CD4-positive, alpha-beta T cell treated with Interleukin-4 for 4 hours (primary cell): ENCODE measurements around the gene MUS81.
A peak's percentile ranks its signal among the peaks of the same experiment; 100 is the strongest.

Source experiments
- DNase-seq: peaks from one replicate; pipeline ENCODE4 v3.0.0-alpha.2; 2020

The MUS81 gene

GRCh38 chr11:65861533-65862183 is 1.4 kb downstream of the MUS81 start:
- DNase-seq = no peak

- DNase-seq = no peak
Measured at GRCh38 chr11:65862191-65862735, 2.0 kb downstream of the MUS81 start.

GRCh38 chr11:65862941-65863888 is 3.0 kb downstream of the MUS81 start:
- DNase-seq = no peak

GRCh38 chr11:65863889-65864705 is 3.9 kb downstream of the MUS81 start:
- DNase-seq = no peak

GRCh38 chr11:65864706-65865471 is 4.7 kb downstream of the MUS81 start:
- no peak for DNase-seq

GRCh38 chr11:65865550-65866172 is 5.4 kb downstream of the MUS81 start:
- no peak for DNase-seq

- no peak for DNase-seq
Measured at GRCh38 chr11:65866509-65867283, 6.5 kb downstream of the MUS81 start.

GRCh38 chr11:65867284-65868071 is 7.2 kb downstream of the MUS81 start:
- no peak for DNase-seq

GRCh38 chr11:65868076-65868667 is 7.9 kb downstream of the MUS81 start:
- peak; percentile 34 for DNase-seq

GRCh38 chr11:65868907-65869306 is 8.7 kb downstream of the MUS81 start:
- DNase-seq = no peak

GRCh38 chr11:65869643-65870306 is 9.5 kb downstream of the MUS81 start:
- no peak for DNase-seq

- no peak for DNase-seq
Measured at GRCh38 chr11:65870307-65870658, 10.1 kb downstream of the MUS81 start.

- no peak for DNase-seq
Measured at GRCh38 chr11:65870706-65871681, 10.8 kb downstream of the MUS81 start.

- no peak for DNase-seq
Measured at GRCh38 chr11:65871811-65872548, 11.7 kb downstream of the MUS81 start.

GRCh38 chr11:65872586-65873317 is 12.5 kb downstream of the MUS81 start, which contains the start of gene EFEMP2:
Gene EFEMP2, minus strand, starts transcription at chr11:65872800. Its CDS starts 446 bp downstream, at chr11:65872354.
- DNase-seq = no peak
